Raji (cell line): Measurements from ENCODE around the gene FAM120A.

Experiments
- POLR2A ChIP-seq: IDR thresholded peaks from 2 replicates; pipeline ENCODE4 v1.6.1; 2011; ENCODE audit warnings: low read depth, low read length, control low read depth; ENCODE audit not compliant: insufficient read depth

FAM120A gene

GRCh38 chr9:93517331-93517730 lies 65.8 kb downstream of the FAM120A start:
- TF ChIP-seq POLR2A, result no peak

GRCh38 chr9:93520523-93520922 lies 69.0 kb downstream of the FAM120A start:
- no peak for TF ChIP-seq POLR2A

GRCh38 chr9:93522736-93523135 lies 71.3 kb downstream of the FAM120A start:
- no peak for TF ChIP-seq POLR2A

GRCh38 chr9:93523518-93524144 lies 72.1 kb downstream of the FAM120A start:
- TF ChIP-seq POLR2A, result no peak

GRCh38 chr9:93525476-93525875 lies 74.0 kb downstream of the FAM120A start:
- no peak for TF ChIP-seq POLR2A

- TF ChIP-seq POLR2A, result no peak
Measured at GRCh38 chr9:93531374-93531773, 79.9 kb downstream of the FAM120A start.

GRCh38 chr9:93532141-93532540 lies 80.7 kb downstream of the FAM120A start:
- no peak for TF ChIP-seq POLR2A

- TF ChIP-seq POLR2A, result no peak
Measured at GRCh38 chr9:93533863-93534262, 82.4 kb downstream of the FAM120A start.

- no peak for TF ChIP-seq POLR2A
Measured at GRCh38 chr9:93536167-93536566, 84.7 kb downstream of the FAM120A start.

- no peak for TF ChIP-seq POLR2A
Measured at GRCh38 chr9:93536874-93537273, 85.4 kb downstream of the FAM120A start.

GRCh38 chr9:93540305-93540704 lies 88.8 kb downstream of the FAM120A start:
- TF ChIP-seq POLR2A, result no peak

GRCh38 chr9:93541005-93541404 lies 89.5 kb downstream of the FAM120A start:
- no peak for TF ChIP-seq POLR2A

GRCh38 chr9:93541581-93542349 lies 90.3 kb downstream of the FAM120A start:
- TF ChIP-seq POLR2A, result no peak

GRCh38 chr9:93543117-93543516 lies 91.6 kb downstream of the FAM120A start:
- no peak for TF ChIP-seq POLR2A

GRCh38 chr9:93546356-93546755 lies 94.9 kb downstream of the FAM120A start:
- TF ChIP-seq POLR2A, result no peak

GRCh38 chr9:93549611-93550010 lies 98.1 kb downstream of the FAM120A start:
- no peak for TF ChIP-seq POLR2A

- no peak for TF ChIP-seq POLR2A
Measured at GRCh38 chr9:93552923-93553322, 101.4 kb downstream of the FAM120A start.

GRCh38 chr9:93555370-93555769 lies 103.9 kb downstream of the FAM120A start:
- no peak for TF ChIP-seq POLR2A
